SU-DHL-6 (cell line): Measurements from ENCODE around the gene ST6GALNAC2.

Source experiments
- H2AFZ ChIP-seq: fragments of 200-600 bp; sonication (generic); 2 replicates; pipeline ENCODE4 v1.6.1; 2014; ENCODE audit warnings: low read depth, mild to moderate bottlenecking, moderate library complexity, mixed read lengths, antibody characterized with exemption, low read length; ENCODE audit not compliant: severe bottlenecking
- H3F3A ChIP-seq: fragments of 200-600 bp; shearing (Covaris generic); 2 replicates; pipeline ENCODE4 v1.6.0; 2016; ENCODE audit warnings: antibody characterized with exemption, mild to moderate bottlenecking; ENCODE audit not compliant: insufficient read depth
- H3K27ac ChIP-seq: fragments of 200-600 bp; sonication (generic); 2 replicates; pipeline ENCODE4 v1.5.1; 2016; ENCODE audit warnings: low read depth, mild to moderate bottlenecking, low read length, moderate library complexity, mixed read lengths
- H3K27me3 ChIP-seq: fragments of 200-600 bp; sonication (generic), shearing (Covaris generic); 2 replicates; pipeline ENCODE4 v1.6.0; 2014; ENCODE audit warnings: mild to moderate bottlenecking, low read length
- H3K36me3 ChIP-seq: fragments of 200-600 bp; sonication (generic); 2 replicates; pipeline ENCODE4 v1.6.1; 2014; ENCODE audit warnings: mild to moderate bottlenecking, low read length, mixed read lengths
- H3K4me2 ChIP-seq: fragments of 300-600, 200-600 bp; shearing (Covaris generic), sonication (generic); 2 replicates; pipeline ENCODE4 v1.6.0; 2014; ENCODE audit warnings: low read length, low read depth, mild to moderate bottlenecking; ENCODE audit not compliant: poor library complexity, severe bottlenecking
- H3K4me3 ChIP-seq: fragments of 200-600 bp; sonication (generic); 2 replicates; pipeline ENCODE4 v1.5.1; 2014; ENCODE audit warnings: antibody characterized with exemption, low read length, mild to moderate bottlenecking, mixed read lengths; ENCODE audit not compliant: insufficient read depth, poor library complexity, severe bottlenecking
- H3K79me2 ChIP-seq: fragments of 200-600 bp; sonication (generic); 2 replicates; pipeline ENCODE4 v1.6.1; 2014; ENCODE audit warnings: mild to moderate bottlenecking, low read length, moderate library complexity; ENCODE audit not compliant: insufficient read depth
- H3K9ac ChIP-seq: fragments of 200-600 bp; sonication (generic); 2 replicates; pipeline ENCODE4 v1.7.0; 2014; ENCODE audit warnings: mild to moderate bottlenecking, low read length
- H3K9me2 ChIP-seq: fragments of 200-600 bp; sonication (generic); replicated peaks from 2 replicates; pipeline ENCODE4 v1.6.1; 2014; ENCODE audit warnings: low read length; ENCODE audit not compliant: insufficient read depth
- H3K9me3 ChIP-seq: fragments of 200-600 bp; sonication (generic); 2 replicates; pipeline ENCODE4 v1.6.1; 2014; ENCODE audit warnings: low read length, mixed read lengths; ENCODE audit not compliant: insufficient read depth
- H4K20me1 ChIP-seq: fragments of 200-600 bp; sonication (generic); 2 replicates; pipeline ENCODE4 v1.6.1; 2014; ENCODE audit warnings: low read depth, mild to moderate bottlenecking, antibody characterized with exemption, low read length, moderate library complexity, mixed read lengths
- CTCF ChIP-seq: fragments of 200-600 bp; sonication (generic); IDR thresholded peaks from one replicate; pipeline ENCODE4 v1.5.1; 2017; ENCODE audit warnings: antibody characterized with exemption, mild to moderate bottlenecking, low read length, moderate library complexity; ENCODE audit not compliant: insufficient read depth, poor library complexity, severe bottlenecking
- EZH2phosphoT487 ChIP-seq: fragments of 200-600 bp; sonication (generic), shearing (Covaris generic); conservative IDR thresholded peaks from 2 replicates; pipeline ENCODE4 v1.6.1; 2018; ENCODE audit warnings: mild to moderate bottlenecking, antibody characterized with exemption, low read length, moderate library complexity, mixed read lengths

ST6GALNAC2 gene

GRCh38 chr17:76588182-76588581 lies 2.5 kb upstream of the ST6GALNAC2 start:
- Histone ChIP-seq H3K4me3 (no peak overlapping the region), H4K20me1 (no peaks in the 10 kb centered on the region), H3K9ac (no peak overlapping the region)

DNA sequence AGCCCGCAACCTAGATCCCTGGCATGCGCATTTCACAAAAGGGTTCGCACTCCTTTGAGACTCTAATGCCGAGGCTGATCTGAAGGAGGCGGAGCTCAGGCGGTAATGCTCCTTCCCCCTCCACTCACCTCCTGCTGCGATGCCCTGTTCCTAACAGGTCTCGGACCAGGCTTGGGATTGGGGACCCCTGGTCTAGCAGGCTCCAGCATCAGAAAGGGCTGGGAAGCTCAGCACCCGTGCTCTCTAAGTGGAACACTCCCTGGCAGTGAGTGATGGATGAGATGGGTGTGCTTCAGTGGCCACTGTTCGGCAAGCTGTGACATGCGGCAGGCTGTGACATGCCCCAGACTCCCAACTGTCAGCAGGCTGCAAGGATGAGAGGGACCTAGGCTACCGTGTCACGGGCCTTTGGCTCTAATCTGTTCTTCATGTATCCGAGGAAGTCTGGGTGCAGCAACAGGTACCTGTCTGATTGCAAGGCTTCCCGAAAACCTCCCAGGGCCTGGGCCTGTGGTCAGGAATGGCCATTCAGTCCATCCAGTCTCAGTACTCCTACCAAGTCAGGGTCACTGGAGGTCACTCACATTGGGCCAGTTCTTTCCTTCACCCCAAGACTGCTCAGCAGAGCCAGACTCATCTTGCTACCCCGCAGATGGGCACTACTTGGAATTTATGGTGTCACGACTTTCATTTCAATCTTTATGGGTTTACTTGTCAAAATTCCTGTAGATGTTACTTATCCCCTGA lies 1.3 kb upstream of the ST6GALNAC2 start:
- Histone ChIP-seq H3K9me3 (no peaks in the 10 kb centered on the region), H3K27ac (no peak overlapping the region), H2AFZ (no peak overlapping the region), H3K27me3 (no peaks in the 10 kb centered on the region), H3K9ac (no peak overlapping the region), H3K4me3 (no peak overlapping the region), H3K36me3 (no peaks in the 10 kb centered on the region), H3K9me2 (no peaks in the 10 kb centered on the region), H3K79me2 (no peaks in the 10 kb centered on the region), H3F3A (no peaks in the 10 kb centered on the region), H4K20me1 (no peaks in the 10 kb centered on the region), H3K4me2 (no peak overlapping the region)
- TF ChIP-seq CTCF (no peak), EZH2phosphoT487 (no peak)

More at GRCh38 chr17:76588182-76588581, 2.5 kb upstream of the ST6GALNAC2 start:
- Histone ChIP-seq H3K36me3 (no peaks in the 10 kb centered on the region), H2AFZ (no peak overlapping the region), H3F3A (no peaks in the 10 kb centered on the region), H3K4me2 (no peak overlapping the region), H3K79me2 (no peaks in the 10 kb centered on the region), H3K27ac (no peak overlapping the region), H3K27me3 (no peaks in the 10 kb centered on the region), H3K9me3 (no peaks in the 10 kb centered on the region), H3K9me2 (no peaks in the 10 kb centered on the region)
- TF ChIP-seq CTCF (no peak), EZH2phosphoT487 (no peak)

- Histone ChIP-seq H3F3A (no peaks in the 10 kb centered on the region), H3K27ac (no peak overlapping the region), H3K9me2 (no peaks in the 10 kb centered on the region), H3K36me3 (no peaks in the 10 kb centered on the region), H3K9ac (no peak overlapping the region), H3K4me3 (no peak overlapping the region), H2AFZ (no peak overlapping the region), H4K20me1 (no peaks in the 10 kb centered on the region), H3K79me2 (no peaks in the 10 kb centered on the region), H3K4me2 (no peak overlapping the region), H3K27me3 (no peaks in the 10 kb centered on the region), H3K9me3 (no peaks in the 10 kb centered on the region)
- TF ChIP-seq CTCF = no peak
- TF ChIP-seq EZH2phosphoT487 = no peak
These were observed 519 bp downstream of the ST6GALNAC2 start for GRCh38 chr17:76585033-76585648.
